Bronchial epithelial cell (primary cell): Measurements from ENCODE around the gene CRAMP1. TPM values are rescaled to one million over a fixed set of nuclear protein-coding genes. Genes with fewer than 3 reads are reported as not detected.

Source experiments
- DNase-seq: peaks from one replicate; pipeline ENCODE4 v3.0.0-alpha.2; 2010; ENCODE audit warnings: low read depth
- FAIRE-seq: peaks from 2 replicates; lab custom pipeline; 2011; peaks lifted over from hg19 to GRCh38; lab: Jason Lieb, UNC
- H3K27me3 ChIP-seq: 2 replicates; pipeline ENCODE4 v1.5.1; 2011; ENCODE audit warnings: low read length; ENCODE audit not compliant: control insufficient read depth, insufficient read depth
- H3K36me3 ChIP-seq: 2 replicates; pipeline ENCODE4 v1.5.1; 2011; ENCODE audit warnings: low read length; ENCODE audit not compliant: control insufficient read depth, insufficient read depth
- H3K4me3 ChIP-seq: 2 replicates; pipeline ENCODE4 v1.5.1; 2011; ENCODE audit warnings: mild to moderate bottlenecking, low read depth, low read length, control low read depth
- total RNA-seq: library from RNA; depleted of rRNA; stranded (reverse); fragments of >200 nt; gene quantifications from 2 replicates; pipeline ENCODE4 v1.2.1, GENCODE V29; 2014
- TF ChIP-seq, protein P1 (sequence below): IDR thresholded peaks from 2 replicates; pipeline ENCODE4 v1.5.1; 2011; ENCODE audit warnings: mild to moderate bottlenecking, moderate library complexity, low read length, control low read depth, inconsistent platforms; ENCODE audit not compliant: insufficient read depth, severe bottlenecking

CRAMP1 gene
- total RNA-seq, 1 donor from 2014 or later = 3.9 TPM

- Histone ChIP-seq H3K27me3 (no peaks in the 10 kb centered on the region), H3K36me3 (peaks cover 58% of the 10 kb centered on the region), H3K4me3 (no peak overlapping the region)
- no peak for FAIRE-seq
- TF ChIP-seq, protein P1, sequence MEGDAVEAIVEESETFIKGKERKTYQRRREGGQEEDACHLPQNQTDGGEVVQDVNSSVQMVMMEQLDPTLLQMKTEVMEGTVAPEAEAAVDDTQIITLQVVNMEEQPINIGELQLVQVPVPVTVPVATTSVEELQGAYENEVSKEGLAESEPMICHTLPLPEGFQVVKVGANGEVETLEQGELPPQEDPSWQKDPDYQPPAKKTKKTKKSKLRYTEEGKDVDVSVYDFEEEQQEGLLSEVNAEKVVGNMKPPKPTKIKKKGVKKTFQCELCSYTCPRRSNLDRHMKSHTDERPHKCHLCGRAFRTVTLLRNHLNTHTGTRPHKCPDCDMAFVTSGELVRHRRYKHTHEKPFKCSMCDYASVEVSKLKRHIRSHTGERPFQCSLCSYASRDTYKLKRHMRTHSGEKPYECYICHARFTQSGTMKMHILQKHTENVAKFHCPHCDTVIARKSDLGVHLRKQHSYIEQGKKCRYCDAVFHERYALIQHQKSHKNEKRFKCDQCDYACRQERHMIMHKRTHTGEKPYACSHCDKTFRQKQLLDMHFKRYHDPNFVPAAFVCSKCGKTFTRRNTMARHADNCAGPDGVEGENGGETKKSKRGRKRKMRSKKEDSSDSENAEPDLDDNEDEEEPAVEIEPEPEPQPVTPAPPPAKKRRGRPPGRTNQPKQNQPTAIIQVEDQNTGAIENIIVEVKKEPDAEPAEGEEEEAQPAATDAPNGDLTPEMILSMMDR = no peak
- DNase-seq = no peak
Measured at GRCh38 chr16:1669698-1670097, 57.5 kb downstream of the CRAMP1 start.

DNA sequence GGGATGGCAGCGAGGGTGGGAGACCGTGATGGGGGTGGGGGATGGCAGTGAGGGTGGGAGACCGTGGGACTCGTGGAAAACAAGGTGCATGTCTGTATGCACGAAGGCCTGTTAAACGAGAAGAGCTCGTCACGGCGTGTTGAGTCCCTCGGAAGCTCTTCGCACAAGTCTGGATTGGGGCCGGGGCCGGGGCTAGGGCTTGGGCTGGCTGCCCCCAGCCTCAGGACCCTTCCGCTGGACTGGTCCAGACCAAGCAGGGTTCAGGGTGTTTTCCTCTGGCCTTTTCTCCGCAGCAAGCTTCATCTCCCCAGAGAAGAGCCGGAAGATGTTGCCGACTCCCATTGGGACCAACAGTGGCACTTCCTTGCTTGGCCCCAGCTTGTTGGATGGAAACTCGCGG lies 58.2 kb downstream of the CRAMP1 start:
- DNase-seq (no peak), FAIRE-seq (peak; percentile 62)
- H3K36me3 ChIP-seq = peaks cover 61% of the 10 kb centered on the region
- H3K27me3 ChIP-seq = no peaks in the 10 kb centered on the region
- no peak overlapping the region for H3K4me3 ChIP-seq
- TF ChIP-seq, protein P1 = no peak

- DNase-seq (no peak), FAIRE-seq (no peak)
- H3K4me3 ChIP-seq = no peak overlapping the region
- no peaks in the 10 kb centered on the region for H3K27me3 ChIP-seq
- H3K36me3 ChIP-seq = peaks cover 60% of the 10 kb centered on the region
- TF ChIP-seq, protein P1 = no peak
Measured at GRCh38 chr16:1670866-1671265, 58.7 kb downstream of the CRAMP1 start.

DNA sequence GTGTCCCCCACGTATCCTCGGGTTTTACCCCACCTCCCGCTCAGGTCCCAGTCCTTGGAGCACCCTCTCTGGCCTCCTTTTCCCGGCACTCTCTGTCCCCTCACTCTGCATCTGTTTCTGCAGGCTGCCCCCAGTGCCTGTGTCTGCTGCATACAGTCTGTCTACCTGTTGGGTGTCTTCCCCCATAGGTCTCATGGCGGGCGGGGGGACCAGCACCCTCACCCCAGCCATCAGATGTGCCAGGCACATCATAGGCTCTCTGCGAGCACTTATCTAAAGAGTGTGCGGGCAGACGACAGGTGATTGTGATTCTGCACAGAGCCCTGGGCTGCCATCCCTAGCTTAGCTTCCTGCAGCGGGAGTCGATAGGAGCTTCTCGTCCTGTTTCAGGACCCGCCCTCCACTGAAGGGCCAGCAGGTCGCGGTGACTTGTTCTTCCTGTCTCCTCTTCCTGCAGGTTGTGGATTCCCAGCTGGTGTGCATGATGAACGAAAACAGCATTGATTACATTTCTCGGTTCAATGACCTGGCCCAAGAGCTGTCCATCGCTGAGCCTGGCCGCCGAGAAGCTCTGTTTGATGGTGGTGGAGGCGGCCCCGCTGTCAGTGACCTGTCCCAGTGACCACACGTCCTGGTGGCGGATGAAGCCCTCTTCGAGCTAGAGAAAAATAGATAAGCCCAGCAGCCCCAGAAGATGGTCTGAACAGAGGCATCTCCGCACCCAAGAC lies 61.4 kb downstream of the CRAMP1 start:
- TF ChIP-seq, protein P1 = no peak
- no peak for DNase-seq
- FAIRE-seq = peak; percentile 43
- Histone ChIP-seq H3K27me3 (no peaks in the 10 kb centered on the region), H3K36me3 (peaks cover 39% of the 10 kb centered on the region), H3K4me3 (no peak overlapping the region)

GRCh38 chr16:1674306-1674705 lies 62.1 kb downstream of the CRAMP1 start:
- FAIRE-seq (no peak), DNase-seq (no peak)
- Histone ChIP-seq H3K27me3 (no peaks in the 10 kb centered on the region), H3K4me3 (no peak overlapping the region), H3K36me3 (peaks cover 35% of the 10 kb centered on the region)
- TF ChIP-seq, protein P1 = no peak
